ENCODE data around the gene HCST.
"Not testable (repeated sequence)": the region's sequence is repeated elsewhere in the genome, so short reads cannot be mapped to it uniquely, and the experiment has no call there.

Gene HCST, protein sequence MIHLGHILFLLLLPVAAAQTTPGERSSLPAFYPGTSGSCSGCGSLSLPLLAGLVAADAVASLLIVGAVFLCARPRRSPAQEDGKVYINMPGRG

DNA sequence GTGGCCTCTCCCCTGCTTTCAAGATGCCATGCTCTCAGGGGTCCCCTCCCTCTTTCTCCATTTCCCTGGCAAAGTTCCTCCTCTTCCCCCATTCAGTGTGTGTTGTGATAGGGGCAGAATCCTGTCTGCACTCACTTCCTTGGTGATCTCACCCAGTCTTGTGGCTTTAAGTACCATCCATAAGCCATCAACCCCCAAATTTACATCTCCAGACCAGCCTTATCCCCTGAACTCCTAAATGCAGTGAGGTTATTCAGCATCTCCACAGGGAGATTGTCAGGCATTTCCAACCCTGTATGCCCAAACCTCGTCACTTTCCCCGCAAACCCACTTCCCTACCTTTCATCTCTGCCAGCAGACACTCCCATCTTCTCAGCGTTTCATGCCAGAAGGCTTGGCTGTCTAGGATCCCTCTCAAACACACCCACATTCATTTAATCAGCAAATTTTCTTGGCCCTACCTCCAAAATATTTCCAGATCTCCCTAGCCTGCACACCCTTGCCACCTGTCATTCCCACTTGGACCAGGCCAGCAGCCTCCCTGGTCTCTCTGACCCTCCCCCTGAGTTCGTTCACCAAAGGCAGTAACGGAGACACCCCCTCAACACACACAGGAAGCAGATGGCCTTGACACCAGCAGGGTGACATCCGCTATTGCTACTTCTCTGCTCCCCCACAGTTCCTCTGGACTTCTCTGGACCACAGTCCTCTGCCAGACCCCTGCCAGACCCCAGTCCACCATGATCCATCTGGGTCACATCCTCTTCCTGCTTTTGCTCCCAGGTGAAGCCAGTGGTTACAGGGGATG is at the start of gene HCST:
Gene HCST (plus strand): TSS at position 676 of the 808 bp plus-strand sequence. CDS start 65 bp downstream, at position 741.
- no peak for DNase-seq

DNA sequence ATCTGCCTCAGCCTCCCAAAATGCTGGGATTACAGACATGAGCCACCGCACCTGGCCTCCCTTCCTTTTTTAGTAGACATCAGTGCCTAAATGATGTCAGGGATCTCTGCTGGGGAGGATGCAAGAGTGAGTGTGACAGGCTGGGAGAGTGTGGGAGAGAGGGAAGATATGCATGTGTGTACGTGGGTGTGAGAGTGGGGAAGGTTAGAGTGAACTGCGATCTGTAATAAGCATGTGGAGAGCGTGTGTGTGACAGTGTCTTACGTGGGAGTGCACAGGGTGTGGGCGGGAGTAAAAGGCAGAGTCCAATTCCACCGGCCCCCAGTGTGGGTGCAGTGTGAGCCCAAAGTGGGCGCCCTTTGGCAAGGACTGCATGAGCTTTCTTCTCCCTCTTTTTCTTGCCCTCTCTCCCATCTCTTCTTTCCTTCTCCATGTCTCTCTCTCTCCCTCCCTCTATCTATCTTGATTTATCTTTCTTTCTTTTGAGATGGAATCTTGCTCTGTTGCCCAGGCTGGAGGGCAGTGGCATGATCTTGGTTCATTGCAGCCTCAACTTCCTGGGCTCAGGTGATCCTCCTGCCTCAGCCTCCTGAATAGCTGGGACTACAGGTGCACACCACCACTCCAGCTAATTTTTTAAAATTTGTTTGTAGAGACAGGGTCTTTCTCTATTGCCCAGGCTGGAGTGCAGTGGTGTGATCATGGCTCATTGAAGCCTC is 49.1 kb upstream of the HCST start:
- no peak for DNase-seq

DNA sequence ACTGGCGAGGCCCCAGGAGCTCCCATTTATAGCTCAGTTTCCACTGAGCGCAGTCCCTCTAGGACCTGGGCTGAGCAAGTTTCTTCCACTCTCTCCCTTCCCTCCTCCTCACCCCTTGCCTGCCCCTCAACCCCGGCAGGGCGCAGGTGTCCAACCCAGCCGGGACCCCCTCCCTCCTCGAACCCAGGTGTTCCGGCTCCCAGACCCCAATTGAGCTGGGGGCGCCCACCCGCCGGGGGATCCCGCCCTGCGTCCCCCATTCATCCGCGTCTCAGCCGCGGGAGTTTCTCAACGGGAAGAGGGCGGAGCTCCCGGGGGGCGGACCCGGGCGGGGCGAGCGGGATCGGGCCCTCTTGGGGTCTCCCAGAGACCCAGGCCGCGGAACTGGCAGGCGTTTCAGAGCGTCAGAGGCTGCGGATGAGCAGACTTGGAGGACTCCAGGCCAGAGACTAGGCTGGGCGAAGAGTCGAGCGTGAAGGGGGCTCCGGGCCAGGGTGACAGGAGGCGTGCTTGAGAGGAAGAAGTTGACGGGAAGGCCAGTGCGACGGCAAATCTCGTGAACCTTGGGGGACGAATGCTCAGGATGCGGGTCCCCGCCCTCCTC is 45.7 kb upstream of the HCST start, which contains the start of gene KIRREL2:
Gene KIRREL2 (plus strand): TSS at position 366 of the 604 bp plus-strand sequence. CDS start 209 bp downstream, at position 575.
- DNase-seq: no peak

DNA sequence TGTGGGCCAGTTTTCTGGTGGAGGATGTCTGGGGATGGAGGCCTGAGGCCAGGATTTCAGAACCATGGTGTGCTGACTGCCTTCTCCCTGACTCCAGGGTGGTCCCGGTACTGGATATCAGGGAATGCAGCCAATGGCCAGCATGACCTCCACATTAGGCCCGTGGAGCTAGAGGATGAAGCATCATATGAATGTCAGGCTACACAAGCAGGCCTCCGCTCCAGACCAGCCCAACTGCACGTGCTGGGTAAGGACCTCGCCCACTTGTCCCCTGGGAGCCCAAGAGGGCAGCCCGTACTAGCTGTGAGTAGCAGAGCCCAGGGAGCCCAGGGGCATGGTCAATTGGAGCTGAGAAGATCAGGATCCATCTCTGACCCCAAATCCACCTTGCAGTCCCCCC is 44.0 kb upstream of the HCST start:
- DNase-seq: no peak

DNA sequence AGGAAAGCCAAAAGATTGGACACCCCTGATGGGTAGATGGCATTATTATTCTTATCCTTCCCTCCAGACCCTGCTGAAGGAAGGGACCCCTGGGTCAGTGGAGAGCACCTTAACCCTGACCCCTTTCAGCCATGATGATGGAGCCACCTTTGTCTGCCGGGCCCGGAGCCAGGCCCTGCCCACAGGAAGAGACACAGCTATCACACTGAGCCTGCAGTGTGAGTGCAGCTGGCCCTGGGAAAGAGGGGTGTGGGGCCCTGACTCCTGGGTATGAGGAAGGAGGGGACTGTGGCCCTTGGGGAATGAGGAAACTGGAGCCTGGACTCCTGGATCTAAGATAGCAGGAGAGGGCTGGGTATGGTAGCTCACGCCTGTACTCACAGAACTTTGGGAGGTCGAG is 42.9 kb upstream of the HCST start:
- no peak for DNase-seq

DNA sequence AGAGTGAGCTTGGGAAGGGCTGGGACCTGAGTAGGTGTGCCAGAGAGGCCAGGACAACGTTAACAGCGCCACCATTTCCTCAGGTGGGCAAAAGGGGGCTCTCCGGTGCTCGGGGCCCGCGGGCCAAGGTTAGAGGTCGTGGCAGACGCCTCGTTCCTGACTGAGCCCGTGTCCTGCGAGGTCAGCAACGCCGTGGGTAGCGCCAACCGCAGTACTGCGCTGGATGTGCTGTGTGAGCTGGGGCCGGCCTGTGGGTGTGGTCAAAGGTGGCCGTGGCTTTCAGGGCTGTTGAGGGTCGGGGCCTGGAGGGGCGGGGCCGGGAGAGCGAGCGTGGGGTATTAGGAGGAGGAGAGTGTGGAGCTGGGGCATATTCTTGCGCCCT is 41.9 kb upstream of the HCST start:
- DNase-seq: no peak

DNA sequence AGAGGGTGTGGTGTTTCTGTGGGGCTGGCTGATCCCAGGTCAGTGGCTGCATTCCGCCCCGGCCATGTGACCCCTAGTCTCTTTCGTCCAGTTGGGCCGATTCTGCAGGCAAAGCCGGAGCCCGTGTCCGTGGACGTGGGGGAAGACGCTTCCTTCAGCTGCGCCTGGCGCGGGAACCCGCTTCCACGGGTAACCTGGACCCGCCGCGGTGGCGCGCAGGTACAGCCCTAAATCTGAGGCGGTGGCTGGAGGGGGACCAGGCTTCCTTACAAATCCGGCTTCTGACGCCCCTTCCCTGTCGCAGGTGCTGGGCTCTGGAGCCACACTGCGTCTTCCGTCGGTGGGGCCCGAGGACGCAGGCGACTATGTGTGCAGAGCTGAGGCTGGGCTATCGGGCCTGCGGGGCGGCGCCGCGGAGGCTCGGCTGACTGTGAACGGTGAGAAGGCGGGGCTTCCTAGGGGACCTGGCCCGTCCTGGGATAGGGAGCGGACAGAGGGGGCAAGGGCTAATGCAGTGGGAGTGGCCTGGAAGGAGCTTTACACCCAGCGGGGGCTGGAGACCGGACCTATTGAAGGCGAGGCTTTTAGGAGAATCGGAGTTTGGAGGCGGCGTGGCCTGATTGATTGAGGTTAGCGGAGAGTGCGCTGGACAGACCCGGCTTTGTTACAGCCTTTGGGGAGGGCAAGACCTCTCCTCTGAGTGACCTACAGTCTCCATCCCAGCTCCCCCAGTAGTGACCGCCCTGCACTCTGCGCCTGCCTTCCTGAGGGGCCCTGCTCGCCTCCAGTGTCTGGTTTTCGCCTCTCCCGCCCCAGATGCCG is 41.3 kb upstream of the HCST start:
- no peak for DNase-seq

DNA sequence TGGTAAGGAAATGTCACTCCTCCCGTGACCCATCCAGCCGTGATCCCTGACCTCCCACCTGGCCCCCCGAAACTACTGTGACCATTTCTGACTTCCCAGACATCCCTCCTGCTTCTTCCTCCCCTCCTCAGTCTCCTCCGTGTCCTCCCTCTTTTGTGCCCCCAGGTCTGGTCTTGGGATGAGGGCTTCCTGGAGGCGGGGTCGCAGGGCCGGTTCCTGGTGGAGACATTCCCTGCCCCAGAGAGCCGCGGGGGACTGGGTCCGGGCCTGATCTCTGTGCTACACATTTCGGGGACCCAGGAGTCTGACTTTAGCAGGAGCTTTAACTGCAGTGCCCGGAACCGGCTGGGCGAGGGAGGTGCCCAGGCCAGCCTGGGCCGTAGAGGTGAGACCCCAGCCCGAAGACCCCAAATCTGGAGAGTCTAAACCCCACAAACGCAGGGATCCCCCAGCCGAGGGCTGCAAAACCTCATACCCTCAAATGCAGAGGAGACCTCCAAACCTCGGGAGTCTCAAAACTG is 40.6 kb upstream of the HCST start:
- no peak for DNase-seq

DNA sequence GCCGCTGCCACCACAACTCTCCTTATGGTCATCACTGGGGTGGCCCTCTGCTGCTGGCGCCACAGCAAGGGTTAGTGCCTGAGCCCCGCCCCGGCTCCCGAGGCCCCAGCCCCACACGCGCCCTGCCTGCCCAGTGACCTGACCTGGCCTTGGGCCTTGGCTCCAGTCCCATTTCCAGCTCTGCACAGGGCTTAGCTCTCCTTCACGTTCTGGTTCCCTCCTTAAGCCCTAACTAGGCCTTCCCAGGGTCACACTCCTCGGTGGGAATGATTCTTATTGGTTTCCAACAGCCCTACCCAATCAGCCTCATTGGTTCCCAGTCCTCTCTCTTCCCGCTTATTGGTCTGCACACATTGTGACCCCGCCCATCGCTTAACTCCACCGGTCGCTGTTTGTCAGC is 39.8 kb upstream of the HCST start:
- no peak for DNase-seq

DNA sequence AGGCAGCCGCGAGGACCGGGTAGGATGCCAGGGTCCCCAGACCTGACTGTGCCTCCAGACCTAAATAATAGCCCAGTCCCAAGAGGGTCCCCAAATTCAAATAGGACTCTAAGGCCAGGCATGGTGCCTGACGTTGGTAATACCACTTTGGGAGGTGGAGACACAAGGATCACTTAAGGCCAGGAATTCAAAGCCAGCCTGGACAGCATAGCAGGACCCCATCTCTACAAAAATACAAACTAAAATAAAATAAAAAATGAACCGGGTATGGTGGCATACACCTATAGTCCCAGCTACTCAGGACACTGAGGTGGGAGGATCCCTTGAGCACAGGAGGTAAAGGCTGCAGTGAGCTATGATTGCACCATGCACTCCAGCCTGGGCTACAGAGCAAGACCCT is 39.3 kb upstream of the HCST start:
- DNase-seq: no peak

DNA sequence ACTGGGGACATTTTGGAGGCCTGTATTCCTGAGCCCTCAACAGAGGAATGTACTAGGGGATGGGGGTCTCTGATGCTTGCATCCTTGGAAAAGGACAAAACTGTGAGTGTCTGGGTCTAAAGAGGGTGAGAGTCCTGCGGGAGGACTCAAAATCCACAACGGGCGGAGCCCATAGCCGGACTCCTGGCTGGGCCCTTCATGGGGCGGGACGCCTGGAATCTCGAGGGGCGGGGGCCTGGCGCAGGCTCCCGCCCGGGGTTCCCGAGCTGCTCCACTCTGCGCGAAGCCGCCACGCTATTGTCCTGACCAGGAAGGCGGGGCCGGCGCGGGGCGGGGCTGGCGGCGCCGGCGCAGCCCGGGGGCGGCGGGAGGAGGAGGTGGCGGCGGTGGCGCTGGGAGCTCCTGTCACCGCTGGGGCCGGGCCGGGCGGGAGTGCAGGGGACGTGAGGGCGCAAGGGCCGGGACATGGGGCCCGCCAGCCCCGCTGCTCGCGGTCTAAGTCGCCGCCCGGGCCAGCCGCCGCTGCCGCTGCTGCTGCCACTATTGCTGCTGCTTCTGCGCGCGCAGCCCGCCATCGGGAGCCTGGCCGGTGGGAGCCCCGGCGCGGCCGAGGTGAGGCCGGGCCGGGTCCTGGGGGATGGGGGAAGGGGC is 34.0 kb upstream of the HCST start, which contains the start of gene APLP1:
Gene APLP1 (plus strand): TSS at position 403 of the 651 bp plus-strand sequence. CDS start 63 bp downstream, at position 466.
- no peak for DNase-seq

DNA sequence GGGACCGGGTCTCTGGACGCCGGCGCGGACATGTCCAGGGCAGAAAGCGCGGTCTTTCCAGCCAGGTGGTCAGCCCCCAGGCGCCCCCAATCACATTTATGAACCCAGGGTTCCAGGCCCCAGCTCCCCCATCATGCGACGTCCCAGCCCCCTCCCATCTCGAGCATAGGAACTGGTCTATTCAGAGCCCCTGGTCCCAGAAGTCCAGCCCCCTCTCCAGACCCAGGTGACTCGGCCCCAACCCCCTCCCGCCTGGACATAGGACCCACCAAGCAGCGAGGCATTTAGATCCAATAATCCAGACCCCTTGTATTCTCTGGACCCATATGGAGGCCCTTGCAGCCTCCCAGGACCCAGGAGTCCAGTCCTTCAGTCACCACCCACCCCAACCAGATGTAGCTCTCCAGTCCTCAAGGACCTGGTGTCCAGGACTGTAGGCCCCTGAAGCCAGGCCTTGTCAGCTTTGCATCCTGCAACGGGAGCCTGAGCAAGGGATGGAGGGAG is 33.5 kb upstream of the HCST start:
- DNase-seq: no peak

DNA sequence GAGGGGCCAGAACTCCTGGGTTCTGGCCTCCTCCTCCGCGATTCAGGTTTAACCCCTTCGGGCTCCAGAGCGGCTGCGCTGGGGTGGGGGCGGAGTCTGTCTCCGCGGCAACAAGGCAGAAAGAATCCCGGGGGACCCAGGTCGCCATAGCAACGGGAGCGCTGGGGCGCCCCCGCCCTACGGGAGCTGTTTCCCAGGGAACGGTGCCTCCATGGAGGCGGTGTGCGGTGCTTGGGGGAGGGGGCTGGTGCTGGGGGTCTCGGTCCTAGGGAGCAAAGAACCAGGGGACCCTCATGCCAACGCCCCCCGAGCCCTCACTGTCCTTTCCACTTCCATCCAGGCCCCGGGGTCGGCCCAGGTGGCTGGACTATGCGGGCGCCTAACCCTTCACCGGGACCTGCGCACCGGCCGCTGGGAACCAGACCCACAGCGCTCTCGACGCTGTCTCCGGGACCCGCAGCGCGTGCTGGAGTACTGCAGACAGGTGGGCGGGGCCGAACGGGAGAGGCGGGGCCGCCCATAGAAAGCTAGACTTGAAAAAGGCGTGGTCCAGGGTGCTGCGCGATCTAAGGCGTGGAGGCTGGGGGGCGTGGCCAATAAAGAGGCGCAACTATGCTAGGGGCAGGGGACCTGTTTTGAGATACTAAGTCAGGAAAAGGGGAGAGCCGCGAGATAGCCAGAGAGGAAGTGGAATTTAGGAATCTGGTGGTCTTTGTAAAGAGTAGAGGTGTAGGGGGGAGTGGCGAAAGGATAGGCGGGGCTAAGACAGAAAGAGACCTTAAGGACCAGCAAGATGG is 32.8 kb upstream of the HCST start:
- DNase-seq: peak; percentile 59

DNA sequence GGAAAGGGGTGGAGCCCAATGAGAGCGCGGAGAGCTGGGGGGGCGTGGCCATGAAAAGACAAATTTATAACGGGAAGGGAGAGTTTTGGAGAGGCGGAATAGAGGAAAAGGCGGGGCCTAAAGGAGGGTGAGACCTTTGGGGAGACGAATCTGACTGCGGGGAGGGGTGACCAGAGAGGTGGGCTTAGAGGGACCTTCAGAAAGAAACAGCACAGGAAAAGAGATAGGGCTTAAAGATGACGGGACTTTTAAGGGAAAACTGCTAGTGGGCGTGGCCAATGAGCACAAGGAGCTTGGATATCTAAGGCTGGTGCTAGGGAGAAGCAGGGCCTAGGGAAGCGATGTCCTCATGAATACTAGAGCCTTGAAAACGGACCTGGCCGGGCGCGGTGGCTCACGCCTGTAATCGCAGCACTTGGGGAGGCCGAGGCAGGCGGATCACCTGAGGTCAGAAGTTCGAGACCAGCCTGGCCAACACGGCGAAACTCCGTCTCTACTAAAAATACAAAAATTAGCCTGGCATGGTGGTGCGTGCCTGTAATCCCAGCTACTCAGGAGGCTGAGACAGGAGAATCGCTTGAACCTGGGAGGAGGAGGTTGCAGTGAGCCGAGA is 32.1 kb upstream of the HCST start:
- not testable (repeated sequence) for DNase-seq

DNA sequence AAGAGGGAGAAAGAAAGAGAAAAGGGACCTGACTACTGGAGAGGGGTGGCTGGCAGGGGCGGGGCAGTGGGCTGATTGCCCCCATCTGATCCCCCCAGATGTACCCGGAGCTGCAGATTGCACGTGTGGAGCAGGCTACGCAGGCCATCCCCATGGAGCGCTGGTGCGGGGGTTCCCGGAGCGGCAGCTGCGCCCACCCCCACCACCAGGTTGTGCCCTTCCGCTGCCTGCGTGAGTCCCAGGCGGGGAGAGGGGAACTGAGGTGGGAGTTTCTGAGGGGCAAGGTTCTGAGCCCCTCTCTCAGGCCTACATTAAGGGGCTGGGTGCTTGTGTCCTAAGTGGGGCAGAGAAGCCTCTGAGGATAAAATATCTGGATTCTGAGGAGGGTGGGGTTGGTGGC is 31.5 kb upstream of the HCST start:
- no peak for DNase-seq

DNA sequence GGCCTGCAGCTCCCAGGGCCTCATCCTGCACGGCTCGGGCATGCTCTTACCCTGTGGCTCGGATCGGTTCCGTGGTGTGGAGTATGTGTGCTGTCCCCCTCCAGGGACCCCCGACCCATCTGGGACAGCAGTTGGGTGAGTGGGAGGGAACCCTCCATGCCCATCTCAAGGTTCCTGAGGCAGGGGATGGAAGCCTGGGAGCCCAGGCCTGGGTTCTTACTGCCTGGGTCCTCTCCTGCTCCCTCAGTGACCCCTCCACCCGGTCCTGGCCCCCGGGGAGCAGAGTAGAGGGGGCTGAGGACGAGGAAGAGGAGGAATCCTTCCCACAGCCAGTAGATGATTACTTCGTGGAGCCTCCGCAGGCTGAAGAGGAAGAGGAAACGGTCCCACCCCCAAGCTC is 30.7 kb upstream of the HCST start:
- DNase-seq: no peak

DNA sequence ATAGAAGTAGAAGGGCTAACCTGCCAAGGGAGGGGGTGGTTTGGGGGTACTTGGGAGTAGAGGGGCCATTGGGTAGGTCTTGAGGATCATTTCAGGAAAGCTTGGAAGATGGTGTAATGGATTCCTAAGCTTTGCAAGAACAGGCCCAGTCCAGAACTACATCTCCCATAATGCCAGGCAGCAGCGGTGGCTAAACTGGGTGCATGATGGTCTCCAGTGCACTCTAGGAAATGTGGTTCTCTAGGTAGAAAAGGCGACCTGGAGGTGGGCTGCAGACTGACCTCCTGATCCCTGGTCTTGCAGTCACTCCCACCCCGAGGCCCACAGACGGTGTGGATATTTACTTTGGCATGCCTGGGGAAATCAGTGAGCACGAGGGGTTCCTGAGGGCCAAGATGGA is 30.1 kb upstream of the HCST start:
- DNase-seq: no peak

DNA sequence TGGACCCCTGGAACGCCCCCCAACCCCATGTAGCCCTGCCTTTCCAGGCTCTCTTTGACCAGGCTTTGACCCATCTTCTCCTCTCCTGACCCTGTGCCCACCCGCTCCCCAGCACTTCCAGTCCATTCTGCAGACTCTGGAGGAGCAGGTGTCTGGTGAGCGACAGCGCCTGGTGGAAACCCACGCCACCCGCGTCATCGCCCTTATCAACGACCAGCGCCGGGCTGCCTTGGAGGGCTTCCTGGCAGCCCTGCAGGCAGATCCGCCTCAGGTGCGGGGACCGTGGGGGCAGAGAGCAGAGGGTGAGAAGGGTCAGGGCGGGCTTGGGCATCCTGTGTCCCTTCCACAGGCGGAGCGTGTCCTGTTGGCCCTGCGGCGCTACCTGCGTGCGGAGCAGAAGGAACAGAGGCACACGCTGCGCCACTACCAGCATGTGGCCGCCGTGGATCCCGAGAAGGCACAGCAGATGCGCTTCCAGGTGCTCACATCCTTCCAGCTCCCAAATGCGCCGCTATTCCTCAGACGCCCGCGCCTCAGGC is 27.9 kb upstream of the HCST start:
- DNase-seq: no peak

DNA sequence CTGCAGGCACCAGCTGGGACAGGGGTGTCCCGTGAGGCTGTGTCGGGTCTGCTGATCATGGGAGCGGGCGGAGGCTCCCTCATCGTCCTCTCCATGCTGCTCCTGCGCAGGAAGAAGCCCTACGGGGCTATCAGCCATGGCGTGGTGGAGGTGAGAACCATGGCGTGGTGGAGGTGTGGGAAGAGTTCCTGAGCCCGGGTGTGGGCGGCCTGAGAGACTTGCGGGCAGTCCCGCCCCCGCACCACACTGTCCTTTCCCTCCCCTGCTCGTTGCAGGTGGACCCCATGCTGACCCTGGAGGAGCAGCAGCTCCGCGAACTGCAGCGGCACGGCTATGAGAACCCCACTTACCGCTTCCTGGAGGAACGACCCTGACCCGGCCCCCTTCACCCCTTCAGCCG is 23.3 kb upstream of the HCST start:
- no peak for DNase-seq

DNA sequence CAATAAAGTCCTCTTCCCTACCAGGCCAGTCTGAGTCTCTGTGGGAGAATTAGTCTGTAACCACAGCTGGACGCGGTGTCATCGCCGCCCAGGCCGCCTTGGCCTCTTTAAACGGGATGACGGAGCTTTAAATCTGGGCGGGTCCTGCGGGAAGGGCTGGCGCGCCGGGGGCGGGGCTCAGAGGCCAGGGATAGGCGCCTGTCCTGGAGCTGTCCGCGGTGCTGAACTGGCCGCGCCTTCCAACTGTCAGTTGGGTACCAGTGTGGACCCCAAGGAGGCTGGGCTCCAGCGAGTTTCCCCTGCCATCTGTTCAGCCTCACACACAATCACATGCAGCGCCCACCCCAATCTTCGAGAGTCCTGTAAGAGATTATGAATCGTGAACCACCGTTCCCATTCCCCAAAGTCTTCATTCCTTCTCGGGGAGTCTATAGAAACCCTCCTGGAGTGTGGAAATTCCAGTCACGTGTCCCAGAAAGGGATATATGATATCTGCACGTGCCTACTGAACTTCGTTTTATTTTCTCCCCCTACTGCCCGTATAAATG is 22.5 kb upstream of the HCST start:
- no peak for DNase-seq
